Stimulated activated CD8-positive, alpha-beta memory T cell treated with anti-CD3 and anti-CD28 coated beads, Interleukin-2, amount 100 ng/mL, for 48 hours (primary cell): ENCODE results near the gene TEDC2.
"Not testable (repeated sequence)": the region's sequence is repeated elsewhere in the genome, so short reads cannot be mapped to it uniquely, and the experiment has no call there.

Source experiments
- DNase-seq, 2 donors: peaks; one replicate each; pipeline ENCODE4 v3.0.0-alpha.2; 2020; ENCODE audit warnings: low read depth in 2 of 2

TEDC2 gene

GRCh38 chr16:2477327-2477726, 17.4 kb downstream of the TEDC2 start:
- no peak for DNase-seq

- no peak for DNase-seq
Observed at GRCh38 chr16:2478279-2478678, 18.4 kb downstream of the TEDC2 start.

- not testable (repeated sequence) for DNase-seq
Observed at GRCh38 chr16:2479996-2480395, 20.1 kb downstream of the TEDC2 start.

GRCh38 chr16:2480948-2481347, 21.0 kb downstream of the TEDC2 start:
- no peak for DNase-seq

GRCh38 chr16:2481676-2482075, 21.8 kb downstream of the TEDC2 start:
- DNase-seq, result no peak

GRCh38 chr16:2482249-2482648, 22.3 kb downstream of the TEDC2 start:
- DNase-seq, result no peak

GRCh38 chr16:2482708-2483534, 23.0 kb downstream of the TEDC2 start:
- no peak for DNase-seq

- no peak for DNase-seq
Observed at GRCh38 chr16:2483939-2484897, 24.3 kb downstream of the TEDC2 start.

- DNase-seq, result no peak
Observed at GRCh38 chr16:2484898-2485508, 25.1 kb downstream of the TEDC2 start.

- no peak for DNase-seq
Observed at GRCh38 chr16:2485811-2486507, 26.1 kb downstream of the TEDC2 start.

- peak; percentile 52 to 56 for DNase-seq
Observed at GRCh38 chr16:2486645-2487516, 27.0 kb downstream of the TEDC2 start.

- DNase-seq, result no peak
Observed at GRCh38 chr16:2487517-2487842, 27.6 kb downstream of the TEDC2 start.

GRCh38 chr16:2487903-2488531, 28.1 kb downstream of the TEDC2 start:
- no peak for DNase-seq

GRCh38 chr16:2489581-2489980, 29.7 kb downstream of the TEDC2 start:
- no peak for DNase-seq

- no peak for DNase-seq
Observed at GRCh38 chr16:2490190-2491105, 30.5 kb downstream of the TEDC2 start.

- DNase-seq, result no peak
Observed at GRCh38 chr16:2492292-2492691, 32.4 kb downstream of the TEDC2 start.

GRCh38 chr16:2493605-2494004, 33.7 kb downstream of the TEDC2 start:
- DNase-seq, result no peak

- no peak for DNase-seq
Observed at GRCh38 chr16:2494616-2495015, 34.7 kb downstream of the TEDC2 start.

- no peak for DNase-seq
Observed at GRCh38 chr16:2495041-2495440, 35.1 kb downstream of the TEDC2 start.
